Adipose tissue (tissue), 3 donors: Measurements from ENCODE around the gene RGS7. TPM values are rescaled to one million over a fixed set of nuclear protein-coding genes. Genes with fewer than 3 reads are reported as not detected.
"Not testable (repeated sequence)": the region's sequence is repeated elsewhere in the genome, so short reads cannot be mapped to it uniquely, and the experiment has no call there.

ENCODE experiments used
- H3K27ac ChIP-seq: one replicate; pipeline ENCODE4 v1.5.1; 2013; ENCODE audit warnings: low read depth, low read length
- whole genome bisulfite sequencing, 3 donors: extraction: QIAGEN DNeasy Blood & Tissue Kit; methylation state at CpG; one replicate each; pipeline ENCODE4 v1.1.7; 2013; 5-methylcytosine and 5-hydroxymethylcytosine counted together
- polyA plus RNA-seq, 3 donors: library from polyadenylated mRNA; stranded (reverse); fragments of 200-250 nt; gene quantifications; one replicate each; pipeline ENCODE4 v1.2.3, GENCODE V29; 2013
- donor health status: healthy with polysubstance abuse.
- donor health status: Bipolar disorder and iron deficiency.
- donor health status: healthy.

The RGS7 gene
- polyA plus RNA-seq, 3 donors = 0.13 to 0.28 TPM; not detected in 1

GRCh38 chr1:241228339-241228738, 128.7 kb downstream of the RGS7 start:
- 65 to 76% (median 75%) methylated on average over 4 of the region's 4 CpGs for WGBS, 3 donors
- no peak overlapping the region for H3K27ac ChIP-seq

DNA sequence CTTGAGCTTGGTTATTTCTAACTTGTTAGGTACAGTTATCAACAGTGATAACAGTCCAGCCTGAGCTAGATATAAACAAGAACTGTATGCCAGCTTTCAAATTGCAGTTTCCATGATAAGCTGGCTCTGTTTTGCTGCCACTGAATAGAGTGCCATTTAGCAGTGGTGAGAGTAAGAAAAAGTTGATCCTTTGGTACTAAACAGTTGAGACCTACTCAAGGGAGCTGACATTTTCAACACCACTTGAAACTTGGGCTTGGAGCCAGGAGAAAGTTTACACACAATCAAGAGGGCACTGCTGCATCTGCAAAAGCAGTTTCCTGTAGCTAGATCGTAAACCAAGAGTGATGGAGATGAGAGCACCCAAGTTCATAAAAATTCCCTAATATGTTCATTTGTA, 131.3 kb downstream of the RGS7 start:
- no peak overlapping the region for H3K27ac ChIP-seq
- WGBS, 3 donors = 31 to 53% (median 43%) methylated on average over 1 of the region's 1 CpG

DNA sequence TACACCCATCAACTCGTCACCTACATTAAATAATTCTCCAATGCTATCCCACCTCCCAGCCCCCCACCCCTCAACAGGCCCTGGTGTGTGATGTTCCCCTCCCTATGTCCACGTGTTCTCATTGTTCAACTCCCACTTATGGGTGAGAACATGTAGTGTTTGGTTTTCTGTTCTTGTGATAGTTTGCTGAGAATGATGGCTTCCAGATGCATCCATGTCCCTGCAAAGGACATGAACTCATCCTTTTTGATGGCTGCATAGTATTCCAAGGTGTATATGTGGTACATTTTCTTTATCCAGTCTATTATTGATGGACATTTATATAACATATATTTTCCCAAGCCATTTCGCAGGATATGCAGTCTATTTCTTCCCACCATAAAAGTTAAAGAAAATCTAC, 132.8 kb downstream of the RGS7 start:
- 78 to 87% (median 81%) methylated on average over 3 of the region's 3 CpGs for WGBS, 3 donors
- H3K27ac ChIP-seq = not testable (repeated sequence)

DNA sequence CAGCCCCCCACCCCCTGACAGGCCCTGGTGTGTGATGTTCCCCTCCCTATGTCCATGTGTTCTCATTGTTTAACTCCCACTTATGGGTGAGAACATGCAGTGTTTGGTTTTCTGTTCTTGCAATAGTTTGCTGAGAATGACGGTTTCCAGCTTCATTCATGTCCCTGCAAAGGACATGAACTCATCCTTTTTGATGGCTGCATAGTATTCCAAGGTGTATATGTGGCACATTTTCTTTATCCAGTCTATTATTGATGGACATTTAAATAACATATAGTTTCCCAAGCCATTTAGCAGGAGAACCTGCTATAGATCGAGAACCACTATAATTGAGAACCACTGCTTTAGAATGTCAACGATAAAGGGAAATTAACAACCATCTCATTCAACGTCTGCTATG, 134.2 kb downstream of the RGS7 start:
- 84 to 90% (median 85%) methylated on average over 4 of the region's 4 CpGs for WGBS, 3 donors
- not testable (repeated sequence) for H3K27ac ChIP-seq

DNA sequence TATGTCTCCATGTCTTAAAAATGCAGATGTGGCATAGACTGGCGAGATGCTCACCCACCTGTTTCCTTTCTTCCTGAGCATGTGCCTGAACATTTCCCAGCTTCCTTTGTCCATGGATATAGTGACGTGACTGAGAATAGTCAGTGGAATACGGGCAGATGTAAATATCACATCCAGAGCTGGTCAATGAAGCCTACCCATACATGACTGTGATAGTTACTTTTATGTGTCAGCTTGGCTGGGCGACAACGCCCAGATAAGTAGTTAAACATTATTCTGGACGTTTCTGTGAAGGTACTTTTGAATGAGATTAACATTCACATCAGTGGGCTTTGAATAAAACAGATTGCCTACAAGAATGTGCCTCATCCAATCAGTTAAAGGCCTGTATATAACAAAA, 135.7 kb downstream of the RGS7 start:
- 48 to 65% (median 58%) methylated on average over 6 of the region's 6 CpGs for WGBS, 3 donors
- no peak overlapping the region for H3K27ac ChIP-seq

DNA sequence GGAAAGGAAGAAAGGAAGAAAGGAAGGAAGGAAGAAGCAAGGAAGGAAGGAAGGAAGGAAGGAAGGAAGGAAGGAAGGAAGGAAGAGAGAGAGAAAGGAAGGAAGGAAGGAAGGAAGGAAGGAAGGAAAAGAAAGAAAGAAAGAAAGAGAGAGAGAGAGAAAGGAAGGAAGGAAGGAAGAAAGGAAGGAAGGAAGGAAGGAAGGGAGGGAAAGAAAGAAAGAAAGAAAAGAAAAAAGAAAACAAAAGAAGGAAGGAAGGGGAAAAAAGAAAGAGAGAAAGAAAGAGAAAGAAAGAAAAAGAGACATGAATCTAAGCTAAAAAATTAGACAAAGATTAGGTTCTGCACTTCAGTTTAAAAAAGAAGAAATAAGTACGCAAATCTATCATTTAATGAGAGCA, 136.1 kb downstream of the RGS7 start:
- 81 to 94% (median 92%) methylated on average over 1 of the region's 1 CpG for WGBS, 3 donors
- not testable (repeated sequence) for H3K27ac ChIP-seq

GRCh38 chr1:241219449-241219848, 137.6 kb downstream of the RGS7 start:
- WGBS, 3 donors = 28 to 55% (median 50%) methylated on average over 2 of the region's 2 CpGs
- H3K27ac ChIP-seq = no peak overlapping the region

GRCh38 chr1:241217516-241217915, 139.5 kb downstream of the RGS7 start:
- WGBS, 3 donors = 64 to 71% (median 66%) methylated on average over 2 of the region's 2 CpGs
- H3K27ac ChIP-seq = no peak overlapping the region

DNA sequence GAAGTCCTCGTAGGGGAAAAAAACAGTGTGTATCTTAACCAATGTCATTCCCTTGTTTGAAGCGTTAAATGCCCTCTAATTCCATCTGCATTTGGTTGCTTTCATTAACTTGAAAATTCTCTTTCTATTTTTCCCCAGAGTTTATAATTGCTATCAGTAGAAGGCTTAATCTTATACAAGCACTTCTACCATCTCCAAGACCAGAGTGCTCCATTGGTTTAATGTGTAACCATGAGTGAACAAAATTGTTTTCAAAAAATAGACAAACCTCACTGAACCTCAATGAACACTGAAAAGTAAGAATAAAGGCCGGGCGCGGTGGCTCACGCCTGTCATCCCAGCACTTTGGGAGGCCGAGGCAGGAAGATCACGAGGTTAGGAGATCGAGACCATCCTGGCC, 141.3 kb downstream of the RGS7 start:
- WGBS, 3 donors = 85 to 93% (median 86%) methylated on average over 9 of the region's 9 CpGs
- no peak overlapping the region for H3K27ac ChIP-seq

- 8 to 45% (median 15%) methylated on average over 4 of the region's 4 CpGs for whole genome bisulfite sequencing, 3 donors
These were observed 141.8 kb downstream of the RGS7 start for GRCh38 chr1:241215203-241215602.

GRCh38 chr1:241213139-241213538, 143.9 kb downstream of the RGS7 start:
- H3K27ac ChIP-seq = no peak overlapping the region
- 65 to 71% (median 69%) methylated on average over 8 of the region's 8 CpGs for WGBS, 3 donors

More at GRCh38 chr1:241215203-241215602, 141.8 kb downstream of the RGS7 start:
- H3K27ac ChIP-seq = no peak overlapping the region

GRCh38 chr1:241212628-241213027, 144.4 kb downstream of the RGS7 start:
- no peak overlapping the region for H3K27ac ChIP-seq
- WGBS, 3 donors = 69 to 81% (median 79%) methylated on average over 6 of the region's 6 CpGs

- WGBS, 3 donors = 47 to 84% (median 82%) methylated on average over 7 of the region's 7 CpGs
- no peak overlapping the region for H3K27ac ChIP-seq
These were observed 148.1 kb downstream of the RGS7 start for GRCh38 chr1:241208910-241209379.

- 30 to 75% (median 63%) methylated on average over 1 of the region's 1 CpG for WGBS, 3 donors
- H3K27ac ChIP-seq = no peak overlapping the region
These were observed 153.2 kb downstream of the RGS7 start for GRCh38 chr1:241203817-241204216.

GRCh38 chr1:241202401-241202800, 154.6 kb downstream of the RGS7 start:
- WGBS, 3 donors = 16 to 38% (median 16%) methylated on average over 4 of the region's 4 CpGs
- no peak overlapping the region for H3K27ac ChIP-seq

- WGBS, 3 donors = 82 to 91% (median 91%) methylated on average over 8 of the region's 8 CpGs
These were observed 170.3 kb downstream of the RGS7 start for GRCh38 chr1:241186716-241187115.

GRCh38 chr1:241181971-241182370, 175.0 kb downstream of the RGS7 start:
- no peak overlapping the region for H3K27ac ChIP-seq
- 76 to 82% (median 78%) methylated on average over 5 of the region's 5 CpGs for whole genome bisulfite sequencing, 3 donors

More at GRCh38 chr1:241186716-241187115, 170.3 kb downstream of the RGS7 start:
- no peak overlapping the region for H3K27ac ChIP-seq

DNA sequence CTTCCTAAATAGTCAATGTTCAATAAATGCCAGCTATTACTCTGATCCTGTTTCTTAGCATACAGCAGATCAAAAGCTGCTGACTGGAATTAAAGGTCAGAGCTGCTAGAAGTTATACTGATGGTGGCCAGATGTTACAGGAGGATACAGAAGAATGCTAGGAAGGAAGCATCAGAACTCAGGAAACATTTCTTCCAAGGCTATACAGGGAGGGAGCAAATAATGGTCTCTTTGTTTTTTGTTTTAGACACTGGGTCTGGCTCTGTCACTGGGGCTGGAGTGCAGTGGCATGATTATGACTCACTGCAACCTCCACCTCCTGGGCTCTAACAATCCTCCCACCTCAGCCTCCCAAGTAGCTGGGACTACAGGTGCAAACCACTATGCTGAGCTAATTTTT, 175.5 kb downstream of the RGS7 start:
- no peak overlapping the region for H3K27ac ChIP-seq

DNA sequence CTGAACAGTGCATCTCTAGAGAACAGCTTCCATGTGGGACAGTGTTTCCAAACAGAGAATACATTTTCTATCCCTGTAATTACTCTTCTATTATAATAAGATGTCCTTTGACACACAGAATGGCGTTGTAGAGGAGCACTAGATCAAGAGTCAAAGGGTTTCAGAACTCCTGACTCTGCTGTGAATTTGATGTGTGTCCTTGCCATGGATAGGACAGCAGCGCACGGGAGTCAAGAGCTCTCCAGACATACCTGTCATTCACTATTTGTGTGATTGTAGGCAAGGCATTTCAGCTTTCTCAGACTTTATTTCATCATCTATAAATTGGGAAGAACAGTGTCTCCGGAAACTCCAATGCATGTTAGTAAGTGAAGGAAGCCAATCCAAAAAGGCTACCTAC, 176.4 kb downstream of the RGS7 start:
- WGBS, 3 donors = 74 to 80% (median 76%) methylated on average over 4 of the region's 4 CpGs
- H3K27ac ChIP-seq = no peak overlapping the region

- no peak overlapping the region for H3K27ac ChIP-seq
- 68 to 75% (median 75%) methylated on average over 1 of the region's 1 CpG for WGBS, 3 donors
These were observed 179.3 kb downstream of the RGS7 start for GRCh38 chr1:241177660-241178059.

DNA sequence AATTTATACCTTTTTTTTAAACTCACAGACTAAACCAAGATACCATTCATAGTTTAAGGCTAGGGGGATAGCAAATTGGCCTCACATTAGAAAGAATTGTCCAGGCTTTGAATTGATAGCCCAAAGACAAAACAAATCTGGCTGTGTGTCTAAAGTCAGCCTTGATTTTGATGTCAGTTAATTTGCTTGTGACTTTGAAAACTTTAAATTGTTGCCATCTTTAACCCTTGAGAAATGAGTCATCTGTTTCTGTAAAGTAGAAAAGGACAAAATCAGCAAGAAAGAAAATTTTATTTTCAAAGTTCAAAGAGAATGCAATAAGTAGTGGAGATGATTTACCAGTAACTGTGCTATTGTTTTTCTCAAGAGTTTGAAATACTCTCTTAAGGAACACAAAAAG, 184.5 kb downstream of the RGS7 start:
- H3K27ac ChIP-seq = no peak overlapping the region
